ENCODE measurements around the gene ELP2.

The ELP2 gene

GRCh38 chr18:36176711-36177110 is 47.0 kb downstream of the ELP2 start:
- Histone ChIP-seq H3K9me3 (ENCODE audit: control insufficient read depth, insufficient read depth, low read depth, low read length) (no peaks in the 10 kb centered on the region), H3K4me3 (ENCODE audit: low read depth, low read length) (no peak overlapping the region), H3K36me3 (ENCODE audit: control insufficient read depth in 2 of 2, insufficient read depth in 1 of 2, low read length in 2 of 2) (peaks cover 6 to 60% of the 10 kb centered on the region in 2 experiments; a peak in 2 of 3 replicates), H3K27ac (ENCODE audit: extremely low read depth, low read depth, low read length) (no peak overlapping the region), H3K4me1 (ENCODE audit: control insufficient read depth, insufficient read depth, low read length) (no peaks in the 10 kb centered on the region)
- CTCF ChIA-PET, result no interaction called here
- POLR2A ChIA-PET, result no interaction called here
- TF ChIP-seq ZNF621 (tag by site-specific recombination; IDR thresholded peaks at IDR 0.05), result no peak
- no peak for TF ChIP-seq GLIS2 (tag by site-specific recombination; IDR thresholded peaks at IDR 0.05)
- peak; percentile 10; the same call in 1 of the 2 replicates for TF ChIP-seq FEZF1 (tag by site-specific recombination; IDR thresholded peaks at IDR 0.05)
- TF ChIP-seq SCRT1 (tag by site-specific recombination; IDR thresholded peaks at IDR 0.05; ENCODE audit: borderline replicate concordance), result no peak
- no peak for TF ChIP-seq ZNF610 (tag by site-specific recombination; IDR thresholded peaks at IDR 0.05; ENCODE audit: borderline replicate concordance)
- no peak for TF ChIP-seq SETDB1 (IDR thresholded peaks at IDR 0.05; ENCODE audit: insufficient read length, low read length)
- TF ChIP-seq, protein P1, sequence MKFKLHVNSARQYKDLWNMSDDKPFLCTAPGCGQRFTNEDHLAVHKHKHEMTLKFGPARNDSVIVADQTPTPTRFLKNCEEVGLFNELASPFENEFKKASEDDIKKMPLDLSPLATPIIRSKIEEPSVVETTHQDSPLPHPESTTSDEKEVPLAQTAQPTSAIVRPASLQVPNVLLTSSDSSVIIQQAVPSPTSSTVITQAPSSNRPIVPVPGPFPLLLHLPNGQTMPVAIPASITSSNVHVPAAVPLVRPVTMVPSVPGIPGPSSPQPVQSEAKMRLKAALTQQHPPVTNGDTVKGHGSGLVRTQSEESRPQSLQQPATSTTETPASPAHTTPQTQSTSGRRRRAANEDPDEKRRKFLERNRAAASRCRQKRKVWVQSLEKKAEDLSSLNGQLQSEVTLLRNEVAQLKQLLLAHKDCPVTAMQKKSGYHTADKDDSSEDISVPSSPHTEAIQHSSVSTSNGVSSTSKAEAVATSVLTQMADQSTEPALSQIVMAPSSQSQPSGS (tag by site-specific recombination; IDR thresholded peaks at IDR 0.05; ENCODE audit: low read depth), result 0 out of 2 replicates have a peak, but pooled peaks have one; percentile 5
- no peak for TF ChIP-seq ZNF366 (tag by site-specific recombination; conservative IDR thresholded peaks at IDR 0.05)
- peak; percentile 34; the same call in 1 of the 2 replicates for TF ChIP-seq ZNF629 (tag by site-specific recombination; IDR thresholded peaks at IDR 0.05)
- no peak for TF ChIP-seq ZNF549 (tag by site-specific recombination; IDR thresholded peaks at IDR 0.05)
- no peak for TF ChIP-seq KLF9 (tag by site-specific recombination; IDR thresholded peaks at IDR 0.05; ENCODE audit: low read depth)
- TF ChIP-seq KLF10 (tag by site-specific recombination; IDR thresholded peaks at IDR 0.05), result no peak
- TF ChIP-seq ZNF558 (tag by site-specific recombination; IDR thresholded peaks at IDR 0.05), result no peak
- no peak for TF ChIP-seq ZFHX2 (tag by site-specific recombination; conservative IDR thresholded peaks at IDR 0.05)
- no peak for TF ChIP-seq ZNF404 (tag by site-specific recombination; IDR thresholded peaks at IDR 0.05)
- TF ChIP-seq ZNF2 (tag by site-specific recombination; IDR thresholded peaks at IDR 0.05), result no peak

DNA sequence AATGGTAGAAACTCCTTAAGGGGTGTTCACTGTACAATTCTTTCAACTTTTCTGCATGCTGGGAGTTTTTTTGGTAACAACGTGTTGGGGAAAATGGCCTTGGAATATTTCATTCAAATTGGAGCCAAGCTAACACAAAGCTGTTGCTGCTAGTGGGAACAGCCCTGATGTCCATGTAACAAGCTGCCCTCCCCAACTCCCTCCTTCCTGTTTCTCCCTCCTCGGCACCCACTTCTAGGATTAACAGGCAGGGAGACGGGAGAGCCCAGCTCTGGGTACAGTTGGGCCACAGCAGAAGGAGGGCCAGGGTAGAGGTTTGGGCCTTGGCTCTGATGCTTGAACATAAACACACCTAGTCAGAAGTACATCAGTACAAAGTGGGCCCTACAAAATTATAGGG is 48.2 kb downstream of the ELP2 start:
- no peak overlapping the region for H3K27ac ChIP-seq (ENCODE audit: extremely low read depth, low read depth, low read length)
- no peak for TF ChIP-seq ZNF473 (tag by site-specific recombination; IDR thresholded peaks at IDR 0.05)
- no peak for TF ChIP-seq ZSCAN30 (tag by site-specific recombination; IDR thresholded peaks at IDR 0.05)
- TF ChIP-seq ZNF623 (tag by site-specific recombination; IDR thresholded peaks at IDR 0.05), result no peak
- TF ChIP-seq ZNF148 (tag by site-specific recombination; IDR thresholded peaks at IDR 0.05; ENCODE audit: borderline replicate concordance), result no peak
- no peak for TF ChIP-seq ZBTB8A (tag by site-specific recombination; IDR thresholded peaks at IDR 0.05)
- TF ChIP-seq ZNF2 (tag by site-specific recombination; IDR thresholded peaks at IDR 0.05), result no peak
- TF ChIP-seq ZBTB6 (tag by site-specific recombination; IDR thresholded peaks at IDR 0.05), result no peak
- TF ChIP-seq, protein P2, sequence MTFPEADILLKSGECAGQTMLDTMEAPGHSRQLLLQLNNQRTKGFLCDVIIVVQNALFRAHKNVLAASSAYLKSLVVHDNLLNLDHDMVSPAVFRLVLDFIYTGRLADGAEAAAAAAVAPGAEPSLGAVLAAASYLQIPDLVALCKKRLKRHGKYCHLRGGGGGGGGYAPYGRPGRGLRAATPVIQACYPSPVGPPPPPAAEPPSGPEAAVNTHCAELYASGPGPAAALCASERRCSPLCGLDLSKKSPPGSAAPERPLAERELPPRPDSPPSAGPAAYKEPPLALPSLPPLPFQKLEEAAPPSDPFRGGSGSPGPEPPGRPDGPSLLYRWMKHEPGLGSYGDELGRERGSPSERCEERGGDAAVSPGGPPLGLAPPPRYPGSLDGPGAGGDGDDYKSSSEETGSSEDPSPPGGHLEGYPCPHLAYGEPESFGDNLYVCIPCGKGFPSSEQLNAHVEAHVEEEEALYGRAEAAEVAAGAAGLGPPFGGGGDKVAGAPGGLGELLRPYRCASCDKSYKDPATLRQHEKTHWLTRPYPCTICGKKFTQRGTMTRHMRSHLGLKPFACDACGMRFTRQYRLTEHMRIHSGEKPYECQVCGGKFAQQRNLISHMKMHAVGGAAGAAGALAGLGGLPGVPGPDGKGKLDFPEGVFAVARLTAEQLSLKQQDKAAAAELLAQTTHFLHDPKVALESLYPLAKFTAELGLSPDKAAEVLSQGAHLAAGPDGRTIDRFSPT (tag by site-specific recombination; IDR thresholded peaks at IDR 0.05), result no peak
- TF ChIP-seq ZNF558 (tag by site-specific recombination; IDR thresholded peaks at IDR 0.05), result no peak
- TF ChIP-seq, protein P3, sequence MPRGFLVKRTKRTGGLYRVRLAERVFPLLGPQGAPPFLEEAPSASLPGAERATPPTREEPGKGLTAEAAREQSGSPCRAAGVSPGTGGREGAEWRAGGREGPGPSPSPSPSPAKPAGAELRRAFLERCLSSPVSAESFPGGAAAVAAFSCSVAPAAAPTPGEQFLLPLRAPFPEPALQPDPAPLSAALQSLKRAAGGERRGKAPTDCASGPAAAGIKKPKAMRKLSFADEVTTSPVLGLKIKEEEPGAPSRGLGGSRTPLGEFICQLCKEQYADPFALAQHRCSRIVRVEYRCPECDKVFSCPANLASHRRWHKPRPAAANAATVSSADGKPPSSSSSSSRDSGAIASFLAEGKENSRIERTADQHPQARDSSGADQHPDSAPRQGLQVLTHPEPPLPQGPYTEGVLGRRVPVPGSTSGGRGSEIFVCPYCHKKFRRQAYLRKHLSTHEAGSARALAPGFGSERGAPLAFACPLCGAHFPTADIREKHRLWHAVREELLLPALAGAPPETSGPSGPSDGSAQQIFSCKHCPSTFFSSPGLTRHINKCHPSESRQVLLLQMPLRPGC (tag by site-specific recombination; IDR thresholded peaks at IDR 0.05), result no peak
- CTCF ChIA-PET, result interaction anchor here (0.7 kb wide), 1 partner anchor 107 kb away, joined by 3 read pairs; no protein-coding TSS in a partner anchor
- no peaks in the 10 kb centered on the region for H3K9me3 ChIP-seq (ENCODE audit: control insufficient read depth, insufficient read depth, low read depth, low read length)
- no peaks in the 10 kb centered on the region for H3K4me1 ChIP-seq (ENCODE audit: control insufficient read depth, insufficient read depth, low read length)
- POLR2A ChIA-PET, result interaction anchor here (0.6 kb wide), 1 partner anchor 830 kb away, joined by 4 read pairs; no protein-coding TSS in a partner anchor
- no peak overlapping the region for H3K4me3 ChIP-seq (ENCODE audit: low read depth, low read length)
- H3K36me3 ChIP-seq (ENCODE audit: control insufficient read depth in 2 of 2, insufficient read depth in 1 of 2, low read length in 2 of 2), result peaks cover 6 to 48% of the 10 kb centered on the region in 2 experiments; a peak in 2 of 3 replicates
